GM23338 (cell line): ENCODE data around the gene PDCD10. TPM values are rescaled to one million over a fixed set of nuclear protein-coding genes. Genes with fewer than 3 reads are reported as not detected.

ENCODE experiments used
- ATAC-seq: fragments of 200-7000 bp; cut with Tn5 transposase; 3 replicates; pipeline ENCODE4 v1.9.1; 2020
- DNase-seq: peaks from one replicate; pipeline ENCODE4 v3.0.0-alpha.2; 2015; ENCODE audit warnings: low spot score
- H2AFZ ChIP-seq: fragments of 200-600 bp; sonication (generic); 2 replicates; pipeline ENCODE4 v1.8.0; 2016; ENCODE audit warnings: antibody characterized with exemption, mild to moderate bottlenecking, moderate library complexity
- H3F3A ChIP-seq: fragments of 200-600 bp; sonication (generic); replicated peaks from 2 replicates; pipeline ENCODE4 v1.8.0; 2017; ENCODE audit warnings: antibody characterized with exemption, mixed run types, low read depth
- H3K27ac ChIP-seq: fragments of 200-600 bp; sonication (generic); 2 replicates; pipeline ENCODE4 v1.6.1; 2016; ENCODE audit warnings: low read depth
- H3K27me3 ChIP-seq: fragments of 200-600 bp; sonication (generic); 2 replicates; pipeline ENCODE4 v1.8.0; 2016; ENCODE audit warnings: mild to moderate bottlenecking, mixed run types, moderate library complexity; ENCODE audit not compliant: insufficient read depth
- H3K36me3 ChIP-seq: fragments of 200-600 bp; sonication (generic); 2 replicates; pipeline ENCODE4 v1.8.0; 2016; ENCODE audit warnings: mild to moderate bottlenecking; ENCODE audit not compliant: insufficient read depth
- H3K4me1 ChIP-seq: fragments of 200-600 bp; sonication (generic); 2 replicates; pipeline ENCODE4 v1.8.0; 2016; ENCODE audit warnings: mild to moderate bottlenecking, moderate library complexity; ENCODE audit not compliant: insufficient read depth
- H3K4me2 ChIP-seq: fragments of 200-600 bp; sonication (generic); 2 replicates; pipeline ENCODE4 v1.7.1; 2017; ENCODE audit warnings: mixed run types
- H3K4me3 ChIP-seq: fragments of 200-600 bp; sonication (generic); 2 replicates; pipeline ENCODE4 v1.6.1; 2016; ENCODE audit warnings: mixed run types
- H3K79me2 ChIP-seq: fragments of 200-600 bp; sonication (generic); replicated peaks from 2 replicates; pipeline ENCODE4 v1.8.0; 2017; ENCODE audit warnings: mild to moderate bottlenecking; ENCODE audit not compliant: insufficient read depth
- H3K9me2 ChIP-seq: fragments of 200-600 bp; sonication (generic); 2 replicates; pipeline ENCODE4 v1.8.0; 2017; ENCODE audit not compliant: insufficient read depth
- H4K20me1 ChIP-seq: fragments of 200-600 bp; sonication (generic); replicated peaks from 2 replicates; pipeline ENCODE4 v1.8.0; 2017; ENCODE audit warnings: mild to moderate bottlenecking; ENCODE audit not compliant: insufficient read depth
- H3K27ac Mint-ChIP-seq: 2 replicates; pipeline ENCODE4 v1.8.0; 2020; ENCODE audit warnings: inconsistent platforms, mild to moderate bottlenecking, moderate library complexity, mixed read lengths
- H3K27me3 Mint-ChIP-seq: 3 replicates; pipeline ENCODE4 v1.8.0; 2022; ENCODE audit warnings: low read depth, mild to moderate bottlenecking, moderate library complexity, mixed read lengths, inconsistent platforms; ENCODE audit not compliant: insufficient read depth, poor library complexity
- H3K36me3 Mint-ChIP-seq: 3 replicates; pipeline ENCODE4 v1.8.0; 2021; ENCODE audit warnings: low read depth, mild to moderate bottlenecking, inconsistent platforms, moderate library complexity, mixed read lengths
- H3K4me1 Mint-ChIP-seq: 3 replicates; pipeline ENCODE4 v1.8.0; 2020; ENCODE audit warnings: mild to moderate bottlenecking, inconsistent platforms, mixed read lengths
- H3K4me3 Mint-ChIP-seq: 3 replicates; pipeline ENCODE4 v1.8.0; 2021; ENCODE audit warnings: moderate library complexity, mild to moderate bottlenecking, inconsistent platforms, mixed read lengths
- H3K9me3 Mint-ChIP-seq: 3 replicates; pipeline ENCODE4 v1.8.0; 2020; ENCODE audit warnings: moderate library complexity, mild to moderate bottlenecking, inconsistent platforms, mixed read lengths
- CREB1 ChIP-seq: fragments of 250-450 bp; sonication (Bioruptor Pico); IDR thresholded peaks from 2 replicates; pipeline ENCODE4 v1.5.0; 2020; ENCODE audit warnings: low read depth, mild to moderate bottlenecking, moderate library complexity
- CTCF ChIP-seq, 2 experiments: fragments of 200-600 bp in 1 of 2; sonication (generic) in 1 of 2; conservative IDR thresholded peaks; 2 replicates each; pipeline versions ENCODE4 v1.5.1 to v1.6.1; 2016 to 2017; ENCODE audit warnings: antibody characterized with exemption in 2 of 2, low read depth in 2 of 2, mild to moderate bottlenecking in 2 of 2, moderate library complexity in 1 of 2
- EZH2 ChIP-seq: fragments of 200-600 bp; sonication (generic); IDR thresholded peaks from one replicate; pipeline ENCODE4 v1.8.0; 2017; ENCODE audit warnings: antibody characterized with exemption, mild to moderate bottlenecking, low read depth; ENCODE audit not compliant: unreplicated experiment
- EZH2phosphoT487 ChIP-seq: fragments of 200-600 bp; sonication (generic); IDR thresholded peaks from one replicate; pipeline ENCODE4 v1.8.1; 2018; ENCODE audit warnings: antibody characterized with exemption; ENCODE audit not compliant: unreplicated experiment
- JUNB ChIP-seq: IDR thresholded peaks from one replicate; pipeline ENCODE4 v1.6.1; 2016; ENCODE audit warnings: antibody characterized with exemption; ENCODE audit not compliant: unreplicated experiment
- NANOG ChIP-seq: IDR thresholded peaks from 2 replicates; pipeline ENCODE4 v1.6.1; 2016; ENCODE audit warnings: antibody characterized with exemption, borderline replicate concordance
- POLR2AphosphoS5 ChIP-seq: IDR thresholded peaks from 2 replicates; pipeline ENCODE4 v1.6.1; 2016; ENCODE audit warnings: antibody characterized with exemption, low read depth
- REST ChIP-seq: IDR thresholded peaks from one replicate; pipeline ENCODE4 v1.6.1; 2018; ENCODE audit warnings: antibody characterized with exemption; ENCODE audit not compliant: unreplicated experiment
- STAT1 ChIP-seq: IDR thresholded peaks from one replicate; pipeline ENCODE4 v1.6.1; 2016; ENCODE audit warnings: antibody characterized with exemption; ENCODE audit not compliant: unreplicated experiment
- ZNF114 ChIP-seq: fragments of 250-450 bp; sonication (Bioruptor Pico); IDR thresholded peaks from 2 replicates; pipeline ENCODE4 v1.5.0; 2020; ENCODE audit warnings: mild to moderate bottlenecking, moderate library complexity
- ZNF331 ChIP-seq: fragments of 250-450 bp; sonication (Bioruptor Pico); IDR thresholded peaks from 2 replicates; pipeline ENCODE4 v1.5.0; 2020; ENCODE audit warnings: low read depth, mild to moderate bottlenecking, moderate library complexity
- ZNF462 ChIP-seq: fragments of 250-450 bp; sonication (Bioruptor Pico); IDR thresholded peaks from 2 replicates; pipeline ENCODE4 v1.5.0; 2020; ENCODE audit warnings: mild to moderate bottlenecking, moderate library complexity
- polyA plus RNA-seq: library from polyadenylated mRNA; unstranded; fragments of >200 nt; fragmentation: Nextera tagmentation; extraction: Ambion mirVana; gene quantifications from 2 replicates; pipeline ENCODE4 v1.2.1, GENCODE V29; 2016
- total RNA-seq: library from RNA; depleted of rRNA; stranded (reverse); fragments of >200 nt; shearing (Covaris generic); gene quantifications from 2 replicates; pipeline ENCODE4 v1.2.3, GENCODE V29; 2014
- TF ChIP-seq, protein P1 (sequence below): IDR thresholded peaks from 2 replicates; pipeline ENCODE4 v1.6.1; 2016; ENCODE audit warnings: antibody characterized with exemption

Gene PDCD10
- total and polyA plus RNA-seq, 2 experiments from 2014 or later = 95.2 to 125 TPM

DNA sequence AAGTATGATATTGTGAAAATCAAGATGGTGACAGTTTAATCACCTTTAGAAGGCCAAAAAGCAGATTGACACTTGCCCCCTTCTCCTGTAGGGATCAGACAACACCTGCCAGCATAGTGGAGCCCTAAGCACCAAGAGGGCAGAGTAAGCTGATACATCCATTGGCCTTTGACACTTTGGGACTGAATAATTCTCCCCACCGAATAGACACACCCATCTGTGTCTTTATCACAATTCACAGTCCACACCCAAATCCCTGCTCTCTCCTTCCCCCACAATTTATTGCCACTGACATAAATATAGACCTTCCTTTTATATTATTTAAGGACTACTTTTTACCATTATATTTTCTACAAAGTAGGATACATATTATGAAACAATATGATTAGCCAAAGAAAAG is 77.9 kb downstream of the PDCD10 start:
- H3K27me3 Mint-ChIP-seq = peaks cover 2% of the 10 kb centered on the region
- H3K9me3 Mint-ChIP-seq = no peaks in the 10 kb centered on the region; the same call in 2 of the 3 replicates
- no peak overlapping the region for H3K4me2 ChIP-seq
- H3K9me2 ChIP-seq = no peaks in the 10 kb centered on the region; the same call in 1 of the 2 replicates
- no peaks in the 10 kb centered on the region for H3K79me2 ChIP-seq
- ATAC-seq = no peak
- H3K27ac ChIP-seq = no peak overlapping the region
- peaks cover 30% of the 10 kb centered on the region for H3K4me1 ChIP-seq
- H3K4me3 ChIP-seq = no peak overlapping the region
- TF ChIP-seq, protein P1, sequence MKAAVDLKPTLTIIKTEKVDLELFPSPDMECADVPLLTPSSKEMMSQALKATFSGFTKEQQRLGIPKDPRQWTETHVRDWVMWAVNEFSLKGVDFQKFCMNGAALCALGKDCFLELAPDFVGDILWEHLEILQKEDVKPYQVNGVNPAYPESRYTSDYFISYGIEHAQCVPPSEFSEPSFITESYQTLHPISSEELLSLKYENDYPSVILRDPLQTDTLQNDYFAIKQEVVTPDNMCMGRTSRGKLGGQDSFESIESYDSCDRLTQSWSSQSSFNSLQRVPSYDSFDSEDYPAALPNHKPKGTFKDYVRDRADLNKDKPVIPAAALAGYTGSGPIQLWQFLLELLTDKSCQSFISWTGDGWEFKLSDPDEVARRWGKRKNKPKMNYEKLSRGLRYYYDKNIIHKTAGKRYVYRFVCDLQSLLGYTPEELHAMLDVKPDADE = no peak
- TF ChIP-seq REST (no peak), ZNF114 (no peak), ZNF462 (CRISPR knock-in tag) (no peak), CTCF (conservative IDR thresholded peaks at IDR 0.05; ENCODE audit: low read depth in 2 of 2) (no peak), ZNF331 (CRISPR knock-in tag) (no peak), CREB1 (CRISPR knock-in tag) (no peak), STAT1 (no peak), POLR2AphosphoS5 (no peak), EZH2 (no peak), JUNB (no peak), EZH2phosphoT487 (no peak), NANOG (no peak)
- peaks cover 32% of the 10 kb centered on the region for H3K4me1 Mint-ChIP-seq
- H3K36me3 Mint-ChIP-seq = no peaks in the 10 kb centered on the region
- DNase-seq = no peak
- no peaks in the 10 kb centered on the region for H4K20me1 ChIP-seq
- no peaks in the 10 kb centered on the region for H3K36me3 ChIP-seq
- H2AFZ ChIP-seq = no peak overlapping the region
- no peak overlapping the region for H3K4me3 Mint-ChIP-seq
- H3K27me3 ChIP-seq = no peaks in the 10 kb centered on the region
- peaks cover 9% of the 10 kb centered on the region for H3F3A ChIP-seq
- H3K27ac Mint-ChIP-seq = no peak overlapping the region
